ENCODE data around the gene SETD2.
A peak's percentile ranks its signal among the peaks of the same experiment; 100 is the strongest.

Gene SETD2

GRCh38 chr3:47014036-47014435 lies 149.9 kb downstream of the SETD2 start:
- H3K4me1 ChIP-seq (ENCODE audit: insufficient read depth, insufficient read length), result peaks cover 13% of the 10 kb centered on the region
- no peak for DNase-seq (ENCODE audit: low read depth, low spot score)
- H3K27me3 ChIP-seq (ENCODE audit: insufficient read depth, insufficient read length), result no peaks in the 10 kb centered on the region
- no peak overlapping the region for H3K4me3 ChIP-seq (ENCODE audit: insufficient read length, low read depth)
- H3K9ac ChIP-seq (ENCODE audit: insufficient read length, low read depth), result no peak overlapping the region
- TF ChIP-seq SUZ12 (IDR thresholded peaks at IDR 0.05; ENCODE audit: extremely low read depth, insufficient read depth, insufficient read length) (no peak), ZNF274 (IDR thresholded peaks at IDR 0.05; ENCODE audit: low read depth, low read length) (no peak), YY1 (IDR thresholded peaks at IDR 0.05; ENCODE audit: insufficient read depth, insufficient read length) (no peak)
- H3K9me3 ChIP-seq (ENCODE audit: insufficient read depth, low read length), result no peaks in the 10 kb centered on the region
- H3K36me3 ChIP-seq (ENCODE audit: insufficient read depth, insufficient read length, low read length), result peaks cover 33% of the 10 kb centered on the region

DNA sequence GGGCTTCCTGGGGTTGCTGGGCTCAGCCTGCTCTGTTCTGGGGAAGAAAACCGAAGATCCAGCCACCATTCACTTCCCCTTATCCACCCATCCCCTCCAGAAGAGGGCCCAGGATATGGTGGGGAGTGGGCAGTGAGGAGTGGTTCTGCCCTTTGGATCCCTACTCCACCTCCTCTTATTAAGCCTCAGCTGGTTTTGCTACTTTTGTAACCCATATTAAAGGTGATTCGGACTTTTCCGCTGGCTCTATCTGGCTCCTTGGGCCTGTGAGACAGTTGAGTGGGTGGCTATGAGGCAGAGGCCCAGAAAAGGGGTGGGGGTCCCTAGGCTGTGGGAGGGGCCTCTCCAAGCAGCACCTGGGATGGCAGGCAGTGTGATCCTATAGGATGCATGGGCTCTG lies 150.7 kb downstream of the SETD2 start:
- Histone ChIP-seq H3K9me3 (ENCODE audit: insufficient read depth, low read length) (no peaks in the 10 kb centered on the region), H3K4me1 (ENCODE audit: insufficient read depth, insufficient read length) (peaks cover 13% of the 10 kb centered on the region), H3K36me3 (ENCODE audit: insufficient read depth, insufficient read length, low read length) (peaks cover 34% of the 10 kb centered on the region), H3K9ac (ENCODE audit: insufficient read length, low read depth) (no peak overlapping the region), H3K27me3 (ENCODE audit: insufficient read depth, insufficient read length) (no peaks in the 10 kb centered on the region), H3K4me3 (ENCODE audit: insufficient read length, low read depth) (no peak overlapping the region)
- TF ChIP-seq YY1 (IDR thresholded peaks at IDR 0.05; ENCODE audit: insufficient read depth, insufficient read length), result no peak
- TF ChIP-seq ZNF274 (IDR thresholded peaks at IDR 0.05; ENCODE audit: low read depth, low read length), result no peak
- no peak for TF ChIP-seq SUZ12 (IDR thresholded peaks at IDR 0.05; ENCODE audit: extremely low read depth, insufficient read depth, insufficient read length)
- DNase-seq (ENCODE audit: low read depth, low spot score), result no peak

GRCh38 chr3:47012342-47013230 lies 151.3 kb downstream of the SETD2 start:
- Histone ChIP-seq H3K4me1 (ENCODE audit: insufficient read depth, insufficient read length) (peaks cover 13% of the 10 kb centered on the region), H3K36me3 (ENCODE audit: insufficient read depth, insufficient read length, low read length) (peaks cover 35% of the 10 kb centered on the region), H3K4me3 (ENCODE audit: insufficient read length, low read depth) (no peak overlapping the region), H3K9ac (ENCODE audit: insufficient read length, low read depth) (no peak overlapping the region), H3K9me3 (ENCODE audit: insufficient read depth, low read length) (no peaks in the 10 kb centered on the region), H3K27me3 (ENCODE audit: insufficient read depth, insufficient read length) (no peaks in the 10 kb centered on the region)
- no peak for DNase-seq (ENCODE audit: low read depth, low spot score)
- TF ChIP-seq ZNF274 (IDR thresholded peaks at IDR 0.05; ENCODE audit: low read depth, low read length), result no peak
- TF ChIP-seq SUZ12 (IDR thresholded peaks at IDR 0.05; ENCODE audit: extremely low read depth, insufficient read depth, insufficient read length), result no peak

- H3K36me3 ChIP-seq (ENCODE audit: insufficient read depth, insufficient read length, low read length), result peaks cover 39% of the 10 kb centered on the region
- no peak overlapping the region for H3K9ac ChIP-seq (ENCODE audit: insufficient read length, low read depth)
- no peaks in the 10 kb centered on the region for H3K9me3 ChIP-seq (ENCODE audit: insufficient read depth, low read length)
- TF ChIP-seq SUZ12 (IDR thresholded peaks at IDR 0.05; ENCODE audit: extremely low read depth, insufficient read depth, insufficient read length) (no peak), YY1 (IDR thresholded peaks at IDR 0.05; ENCODE audit: insufficient read depth, insufficient read length) (no peak), ZNF274 (IDR thresholded peaks at IDR 0.05; ENCODE audit: low read depth, low read length) (no peak)
- no peaks in the 10 kb centered on the region for H3K27me3 ChIP-seq (ENCODE audit: insufficient read depth, insufficient read length)
- no peak overlapping the region for H3K4me3 ChIP-seq (ENCODE audit: insufficient read length, low read depth)
- peaks cover 9% of the 10 kb centered on the region for H3K4me1 ChIP-seq (ENCODE audit: insufficient read depth, insufficient read length)
- DNase-seq (ENCODE audit: low read depth, low spot score), result no peak
Measured at GRCh38 chr3:47011371-47011770, 152.5 kb downstream of the SETD2 start.

DNA sequence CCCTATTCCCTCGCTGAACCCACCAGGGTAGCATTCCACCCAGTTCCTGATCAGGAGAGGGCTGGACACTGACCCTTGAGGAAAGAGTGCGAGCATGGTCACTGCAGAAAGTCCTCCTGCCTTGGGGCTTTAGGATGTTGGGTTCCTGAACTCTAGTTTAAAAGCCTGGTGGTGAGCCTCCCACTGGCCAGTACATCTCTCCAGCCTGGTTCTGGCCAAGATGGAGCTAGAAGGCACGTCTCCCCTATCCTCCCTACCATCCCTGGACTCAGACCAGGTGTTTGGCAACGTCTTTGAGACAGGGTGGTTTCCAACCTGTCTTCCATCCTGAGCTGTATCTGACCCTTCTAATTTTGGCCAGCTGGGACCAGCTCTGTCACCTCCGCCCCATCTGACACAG lies 153.0 kb downstream of the SETD2 start:
- Histone ChIP-seq H3K36me3 (ENCODE audit: insufficient read depth, insufficient read length, low read length) (peaks cover 44% of the 10 kb centered on the region), H3K9ac (ENCODE audit: insufficient read length, low read depth) (no peak overlapping the region)
- TF ChIP-seq YY1 (IDR thresholded peaks at IDR 0.05; ENCODE audit: insufficient read depth, insufficient read length) (no peak), ZNF274 (IDR thresholded peaks at IDR 0.05; ENCODE audit: low read depth, low read length) (no peak), SUZ12 (IDR thresholded peaks at IDR 0.05; ENCODE audit: extremely low read depth, insufficient read depth, insufficient read length) (no peak)

GRCh38 chr3:47010111-47010712 lies 153.7 kb downstream of the SETD2 start:
- peak overlapping the region; percentile 54 for H3K4me3 ChIP-seq (ENCODE audit: insufficient read length, low read depth)
- H3K27me3 ChIP-seq (ENCODE audit: insufficient read depth, insufficient read length), result no peaks in the 10 kb centered on the region
- no peak for DNase-seq (ENCODE audit: low read depth, low spot score)
- TF ChIP-seq ZNF274 (IDR thresholded peaks at IDR 0.05; ENCODE audit: low read depth, low read length), result no peak
- TF ChIP-seq YY1 (IDR thresholded peaks at IDR 0.05; ENCODE audit: insufficient read depth, insufficient read length), result no peak
- no peak for TF ChIP-seq SUZ12 (IDR thresholded peaks at IDR 0.05; ENCODE audit: extremely low read depth, insufficient read depth, insufficient read length)
- peaks cover 6% of the 10 kb centered on the region for H3K4me1 ChIP-seq (ENCODE audit: insufficient read depth, insufficient read length)
- peaks cover 45% of the 10 kb centered on the region for H3K36me3 ChIP-seq (ENCODE audit: insufficient read depth, insufficient read length, low read length)
- H3K9ac ChIP-seq (ENCODE audit: insufficient read length, low read depth), result peak overlapping the region; percentile 89
- no peaks in the 10 kb centered on the region for H3K9me3 ChIP-seq (ENCODE audit: insufficient read depth, low read length)

More for the DNA sequence above, 153.0 kb downstream of the SETD2 start:
- Histone ChIP-seq H3K4me3 (ENCODE audit: insufficient read length, low read depth) (no peak overlapping the region), H3K27me3 (ENCODE audit: insufficient read depth, insufficient read length) (no peaks in the 10 kb centered on the region), H3K4me1 (ENCODE audit: insufficient read depth, insufficient read length) (peaks cover 6% of the 10 kb centered on the region), H3K9me3 (ENCODE audit: insufficient read depth, low read length) (no peaks in the 10 kb centered on the region)
- DNase-seq (ENCODE audit: low read depth, low spot score), result no peak

Data from NT2/D1 (cell line).